Stimulated activated CD8-positive, alpha-beta memory T cell treated with anti-CD3 and anti-CD28 coated beads, Interleukin-15, amount 100 ng/mL, for 24 hours (primary cell): ENCODE data around the gene ELOA.
A peak's percentile ranks its signal among the peaks of the same experiment; 100 is the strongest.
"Not testable (repeated sequence)": the region's sequence is repeated elsewhere in the genome, so short reads cannot be mapped to it uniquely, and the experiment has no call there.

ENCODE experiments used
- DNase-seq: peaks from one replicate; pipeline ENCODE4 v3.0.0-alpha.2; 2020; ENCODE audit warnings: low read depth

The ELOA gene

GRCh38 chr1:23801338-23801748 lies 58.1 kb downstream of the ELOA start:
- DNase-seq = no peak

GRCh38 chr1:23801876-23802275 lies 58.6 kb downstream of the ELOA start:
- DNase-seq = no peak

GRCh38 chr1:23802809-23803342 lies 59.6 kb downstream of the ELOA start:
- not testable (repeated sequence) for DNase-seq

- DNase-seq = no peak
Measured at GRCh38 chr1:23803674-23804073, 60.4 kb downstream of the ELOA start.

- no peak for DNase-seq
Measured at GRCh38 chr1:23804183-23804835, 61.0 kb downstream of the ELOA start.

GRCh38 chr1:23805025-23805424 lies 61.8 kb downstream of the ELOA start:
- no peak for DNase-seq

GRCh38 chr1:23806280-23806679 lies 63.0 kb downstream of the ELOA start:
- no peak for DNase-seq

GRCh38 chr1:23807453-23807852 lies 64.2 kb downstream of the ELOA start:
- no peak for DNase-seq

GRCh38 chr1:23809751-23810171 lies 66.5 kb downstream of the ELOA start:
- DNase-seq = peak; percentile 35

GRCh38 chr1:23810818-23811540 lies 67.7 kb downstream of the ELOA start:
- no peak for DNase-seq
